Skeletal muscle cell (primary cell): ENCODE results near the gene KRTAP3-2.
"Not testable (repeated sequence)": the region's sequence is repeated elsewhere in the genome, so short reads cannot be mapped to it uniquely, and the experiment has no call there.

Experiments used
- DNase-seq: peaks from one replicate; pipeline ENCODE4 v3.0.0-alpha.2; 2010; ENCODE audit warnings: low read depth
- H3K4me3 ChIP-seq: 2 replicates; pipeline ENCODE4 v1.5.1; 2011; ENCODE audit warnings: low read depth, mild to moderate bottlenecking, control low read depth, low read length, moderate library complexity

The KRTAP3-2 gene

DNA sequence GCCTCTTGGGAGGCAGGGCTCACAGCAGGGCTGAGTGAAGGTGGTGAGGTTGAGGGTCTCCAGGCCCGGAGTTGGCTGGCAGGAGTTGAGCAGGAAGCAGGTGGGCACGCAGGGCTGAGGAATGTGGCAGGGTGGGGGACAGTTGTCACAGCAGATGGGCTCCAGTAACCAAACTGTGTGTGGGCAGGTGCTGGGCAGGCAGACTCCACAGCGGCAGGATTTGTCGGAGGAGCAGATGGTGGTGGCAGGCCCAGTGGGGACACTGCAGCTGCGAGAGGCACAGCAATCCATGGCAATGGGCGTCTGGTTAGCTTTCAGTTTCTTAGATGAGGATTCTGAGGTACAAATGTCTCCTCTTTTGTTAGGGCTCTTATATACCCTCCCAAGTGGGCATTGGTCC lies at the start of gene KRTAP3-2:
KRTAP3-2 (minus strand) TSS at position 344 of the 400 bp plus-strand sequence; CDS start at position 291, 53 bp downstream.
- H3K4me3 ChIP-seq, DNase-seq: not testable (repeated sequence)

GRCh38 chr17:41049110-41049509 lies 49.4 kb upstream of the KRTAP3-2 start:
- DNase-seq, result no peak
- no peak overlapping the region for H3K4me3 ChIP-seq

- no peak overlapping the region for H3K4me3 ChIP-seq
- no peak for DNase-seq
These were observed 48.7 kb upstream of the KRTAP3-2 start for GRCh38 chr17:41048441-41048840.

GRCh38 chr17:41046735-41047465 lies 47.2 kb upstream of the KRTAP3-2 start, which contains the start of gene KRTAP2-1:
Gene KRTAP2-1 (minus strand): TSS chr17:41047316. CDS start chr17:41047267, 49 bp downstream.
- not testable (repeated sequence) for H3K4me3 ChIP-seq

GRCh38 chr17:41042953-41043352 lies 43.2 kb upstream of the KRTAP3-2 start:
- H3K4me3 ChIP-seq, result no peak overlapping the region
- no peak for DNase-seq

More at GRCh38 chr17:41046735-41047465, 47.2 kb upstream of the KRTAP3-2 start, which contains the start of gene KRTAP2-1:
- not testable (repeated sequence) for DNase-seq

- not testable (repeated sequence) for DNase-seq, H3K4me3 ChIP-seq
These were observed 41.3 kb upstream of the KRTAP3-2 start, which contains the start of gene KRTAP1-1 for GRCh38 chr17:41040783-41041571. Gene KRTAP1-1 (minus strand): TSS chr17:41041450. CDS start chr17:41041397, 53 bp downstream.

DNA sequence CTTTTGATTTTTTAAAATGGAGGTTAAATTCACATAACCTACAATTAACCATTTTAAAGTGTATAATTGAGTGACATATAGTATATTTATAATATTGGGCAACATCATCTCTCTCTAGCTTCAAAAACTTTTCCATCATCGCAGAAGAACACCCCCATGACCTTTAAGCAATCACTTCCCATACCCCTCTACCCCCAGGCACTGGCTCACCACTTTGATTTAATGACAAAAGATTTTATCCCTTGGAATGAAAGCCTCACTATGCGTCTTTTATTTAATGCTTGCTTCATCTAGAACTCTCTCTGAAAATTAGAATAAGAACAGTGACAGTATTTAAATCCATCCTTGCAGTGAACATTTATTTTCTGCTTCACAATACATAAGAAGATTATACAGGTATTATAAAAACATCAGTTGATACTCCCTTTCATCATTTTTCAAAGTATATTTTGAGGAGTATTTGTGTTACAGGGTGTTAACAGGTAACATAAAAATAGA lies 38.2 kb upstream of the KRTAP3-2 start:
- no peak overlapping the region for H3K4me3 ChIP-seq
- DNase-seq, result no peak

DNA sequence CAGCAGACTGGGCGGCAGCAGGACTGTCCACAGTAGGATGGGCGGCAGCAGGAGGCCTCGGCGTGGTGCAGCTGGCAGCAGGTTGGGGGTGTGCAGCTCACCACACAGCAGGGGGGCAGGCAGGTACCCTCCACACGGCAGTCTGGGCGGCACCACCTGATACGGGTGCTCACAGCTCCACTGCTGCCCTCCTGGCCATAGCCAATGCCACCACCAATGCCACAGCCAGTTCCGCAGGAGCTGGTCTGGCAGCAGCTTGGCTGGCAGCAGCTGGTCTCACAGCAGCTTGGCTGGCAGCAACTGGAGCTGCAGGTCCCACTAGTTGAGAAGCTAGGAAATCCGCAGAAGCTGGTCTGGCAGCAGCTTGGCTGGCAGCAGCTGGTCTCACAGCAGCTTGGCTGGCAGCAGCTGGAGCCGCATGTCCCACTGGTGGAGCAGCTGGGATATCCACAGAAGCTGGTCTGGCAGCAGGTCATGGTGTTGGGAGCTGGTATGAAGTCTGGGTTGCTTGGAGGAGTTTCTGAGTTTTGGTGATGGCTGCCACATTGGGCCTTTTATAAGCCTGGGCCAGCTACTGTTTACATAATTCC lies 34.7 kb upstream of the KRTAP3-2 start, which contains the start of gene KRTAP1-3:
KRTAP1-3 (minus strand) TSS at position 529 of the 590 bp plus-strand sequence; CDS start at position 476, 53 bp downstream.
- not testable (repeated sequence) for DNase-seq, H3K4me3 ChIP-seq

DNA sequence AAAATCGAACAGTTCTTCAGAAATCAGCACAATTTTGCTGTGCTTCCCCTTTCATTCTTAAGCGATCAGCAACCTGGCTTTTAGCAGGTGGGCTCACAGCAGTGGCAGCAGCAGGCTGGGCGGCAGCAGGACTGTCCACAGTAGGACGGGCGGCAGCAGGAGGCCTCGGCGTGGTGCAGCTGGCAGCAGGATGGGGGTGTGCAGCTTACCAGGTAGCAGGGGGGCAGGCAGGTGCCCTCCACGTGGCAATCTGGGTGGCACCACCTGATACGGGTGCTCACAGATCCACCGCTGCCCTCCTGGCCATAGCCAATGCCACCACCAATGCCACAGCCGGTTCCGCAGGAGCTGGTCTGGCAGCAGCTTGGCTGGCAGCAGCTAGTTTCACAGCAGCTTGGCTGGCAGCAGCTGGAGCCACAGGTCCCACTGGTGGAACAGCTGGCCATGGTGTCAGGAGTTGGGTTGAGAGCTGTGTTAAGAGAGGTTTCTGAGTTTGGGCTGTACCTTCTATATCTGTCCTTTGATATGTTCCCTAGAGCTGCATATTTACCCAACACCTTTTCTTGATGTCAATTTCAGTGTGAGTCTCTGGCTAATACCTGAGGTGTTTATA lies 30.0 kb upstream of the KRTAP3-2 start, which contains the start of gene KRTAP1-4:
KRTAP1-4 (minus strand) TSS at position 563 of the 613 bp plus-strand sequence; CDS start at position 446, 117 bp downstream.
- H3K4me3 ChIP-seq, result no peak within 1 kb of the TSS
- DNase-seq, result no peak

DNA sequence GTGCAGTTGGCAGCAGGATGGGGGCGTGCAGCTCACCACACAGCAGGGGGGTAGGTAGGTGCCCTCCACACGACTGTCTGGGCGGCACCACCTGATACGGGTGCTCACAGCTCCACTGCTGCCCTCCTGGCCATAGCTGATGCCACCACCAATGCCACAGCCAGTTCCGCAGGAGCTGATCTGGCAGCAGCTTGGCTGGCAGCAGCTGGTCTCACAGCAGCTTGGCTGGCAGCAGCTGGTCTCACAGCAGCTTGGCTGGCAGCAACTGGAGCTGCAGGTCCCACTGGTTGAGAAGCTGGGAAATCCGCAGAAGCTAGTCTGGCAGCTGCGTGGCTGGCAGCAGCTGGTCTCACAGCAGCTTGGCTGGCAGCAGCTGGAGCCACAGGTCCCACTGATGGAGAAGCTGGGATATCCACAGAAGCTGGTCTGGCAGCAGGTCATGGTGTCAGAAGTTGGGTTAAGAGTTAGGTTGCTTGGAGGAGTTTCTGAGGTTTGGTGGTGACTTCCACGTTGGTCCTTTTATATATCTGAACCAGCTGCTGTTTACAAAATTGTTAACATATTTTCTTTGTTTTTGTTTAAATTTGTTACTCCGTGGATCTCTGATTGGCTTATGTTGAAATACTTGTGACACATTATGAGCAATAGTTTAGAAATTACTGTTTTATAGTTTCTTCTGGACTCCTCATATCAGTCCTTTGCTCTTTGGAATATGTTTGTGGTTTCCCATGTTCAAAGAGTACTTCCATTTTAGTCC lies 27.2 kb upstream of the KRTAP3-2 start, which contains the start of gene KRTAP1-5:
KRTAP1-5 (minus strand) TSS at position 494 of the 757 bp plus-strand sequence; CDS start at position 441, 53 bp downstream.
- H3K4me3 ChIP-seq, result no peak within 1 kb of the TSS
- peak; percentile 56 for DNase-seq

GRCh38 chr17:41024697-41025096 lies 25.0 kb upstream of the KRTAP3-2 start:
- DNase-seq, result peak; percentile 48
- no peak overlapping the region for H3K4me3 ChIP-seq

DNA sequence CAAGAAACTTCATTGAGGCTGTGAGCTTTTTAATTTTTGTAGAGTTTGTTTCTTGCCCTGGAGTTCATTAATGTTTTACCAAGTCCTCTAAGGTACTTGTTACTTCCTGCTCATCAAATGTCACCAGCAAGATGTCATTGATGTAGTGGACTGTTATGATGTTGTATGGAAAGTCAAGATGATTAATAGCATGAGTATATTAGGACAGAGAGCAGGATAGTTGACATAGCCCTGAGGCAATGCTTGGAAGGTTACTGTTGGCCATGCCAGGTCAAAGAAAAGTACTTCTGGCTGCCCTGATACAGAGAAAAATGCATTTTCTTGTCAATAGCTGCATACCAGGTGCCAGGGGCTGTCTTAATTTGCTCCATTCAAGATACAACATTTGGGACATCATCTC lies 20.6 kb upstream of the KRTAP3-2 start:
- DNase-seq, result no peak
- H3K4me3 ChIP-seq, result no peak overlapping the region

GRCh38 chr17:41019415-41019814 lies 19.7 kb upstream of the KRTAP3-2 start:
- H3K4me3 ChIP-seq, result no peak overlapping the region
- DNase-seq, result no peak

DNA sequence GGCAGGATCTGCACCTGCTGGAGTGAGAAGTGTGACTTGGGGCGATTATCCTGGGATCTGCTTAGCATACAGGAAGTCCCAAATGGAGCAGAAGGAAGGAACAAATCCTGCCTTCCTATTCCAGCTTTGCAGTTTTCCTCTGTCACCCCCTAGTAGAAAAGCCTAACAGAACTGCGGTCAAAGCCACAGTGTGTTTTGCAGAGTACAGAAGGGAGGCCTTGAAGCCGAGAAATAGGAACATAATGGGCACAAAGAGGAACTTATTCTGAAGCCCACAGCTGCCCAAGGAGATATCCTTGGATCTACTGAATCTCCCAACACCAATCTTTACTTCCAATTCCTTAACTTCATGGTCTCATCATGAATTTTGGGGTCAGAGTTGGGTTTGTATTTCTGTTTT lies 18.8 kb upstream of the KRTAP3-2 start:
- DNase-seq, result no peak
- no peak overlapping the region for H3K4me3 ChIP-seq

DNA sequence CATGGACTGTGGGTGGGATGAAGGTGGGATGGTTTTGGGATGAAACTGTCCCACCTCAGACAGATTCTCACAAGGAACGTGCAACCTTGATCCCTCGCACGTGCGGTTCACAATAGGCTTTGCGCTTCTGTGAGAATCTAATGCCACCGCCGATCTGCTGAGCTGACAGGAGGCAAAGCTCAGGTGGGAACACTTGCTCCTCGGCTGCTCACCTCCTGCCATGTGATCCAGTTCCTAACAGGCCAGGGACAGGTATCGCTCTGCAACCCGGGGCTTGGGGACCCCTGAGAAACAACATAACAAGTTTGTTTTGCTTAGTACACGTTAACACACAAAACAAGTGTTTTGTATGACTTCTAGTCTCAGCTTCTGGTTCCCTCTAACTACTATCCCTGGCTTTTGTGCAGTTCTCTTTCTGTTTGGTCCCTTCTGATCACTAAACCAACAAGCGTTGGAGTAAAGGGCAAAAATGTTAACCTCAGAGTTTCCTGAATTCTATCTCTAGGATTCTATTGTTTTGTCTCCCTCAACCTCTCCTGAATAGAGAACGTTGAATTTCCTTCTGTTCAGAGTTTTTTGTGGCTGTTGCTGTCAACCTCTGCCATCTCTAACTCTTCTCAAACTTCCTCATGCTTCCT lies 17.0 kb upstream of the KRTAP3-2 start:
- no peak for DNase-seq

GRCh38 chr17:41015454-41015853 lies 15.7 kb upstream of the KRTAP3-2 start:
- DNase-seq, result no peak
- H3K4me3 ChIP-seq, result no peak overlapping the region

More for the DNA sequence above, 17.0 kb upstream of the KRTAP3-2 start:
- no peak overlapping the region for H3K4me3 ChIP-seq

DNA sequence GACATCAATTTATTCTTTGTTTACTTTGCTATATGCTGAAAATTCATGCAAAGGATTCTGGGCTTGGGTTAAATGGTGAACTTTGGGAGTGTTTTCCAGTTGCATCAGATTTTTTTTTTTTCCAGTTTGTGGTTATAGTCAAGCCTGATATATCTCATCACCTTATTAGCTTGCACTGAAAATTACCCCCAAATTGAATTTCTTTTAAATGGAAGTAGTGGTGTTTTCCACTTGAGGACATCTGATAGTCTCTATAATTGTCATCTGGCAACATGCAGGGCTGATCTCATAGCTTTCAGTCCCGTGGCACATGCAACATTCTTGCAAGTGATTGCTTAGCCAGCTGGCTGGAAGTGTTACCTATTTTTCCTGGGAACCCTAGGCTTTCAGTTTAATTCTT lies 13.9 kb upstream of the KRTAP3-2 start:
- no peak overlapping the region for H3K4me3 ChIP-seq
- peak; percentile 24 for DNase-seq

DNA sequence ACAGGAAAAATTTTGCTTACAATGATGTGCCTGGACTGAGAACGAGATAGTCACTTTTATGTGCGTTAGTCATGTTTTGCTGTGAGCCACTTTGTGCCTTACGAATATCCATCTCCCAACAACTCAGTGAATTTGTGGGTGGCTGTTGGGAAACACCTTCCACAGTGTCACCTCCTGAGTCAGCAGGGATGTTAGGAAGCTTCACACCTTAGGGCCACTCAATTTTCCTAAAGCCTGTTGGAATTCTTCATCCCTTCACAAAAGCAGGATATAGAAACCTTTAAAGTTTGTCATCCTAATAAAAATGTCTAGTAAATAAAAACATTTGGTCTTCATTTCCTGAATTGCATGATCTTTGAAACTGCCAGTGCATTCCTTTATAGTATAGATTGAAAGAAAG lies 13.5 kb upstream of the KRTAP3-2 start:
- no peak overlapping the region for H3K4me3 ChIP-seq
- DNase-seq, result no peak
